Measurements from ENCODE around the gene SMYD3.

DNA sequence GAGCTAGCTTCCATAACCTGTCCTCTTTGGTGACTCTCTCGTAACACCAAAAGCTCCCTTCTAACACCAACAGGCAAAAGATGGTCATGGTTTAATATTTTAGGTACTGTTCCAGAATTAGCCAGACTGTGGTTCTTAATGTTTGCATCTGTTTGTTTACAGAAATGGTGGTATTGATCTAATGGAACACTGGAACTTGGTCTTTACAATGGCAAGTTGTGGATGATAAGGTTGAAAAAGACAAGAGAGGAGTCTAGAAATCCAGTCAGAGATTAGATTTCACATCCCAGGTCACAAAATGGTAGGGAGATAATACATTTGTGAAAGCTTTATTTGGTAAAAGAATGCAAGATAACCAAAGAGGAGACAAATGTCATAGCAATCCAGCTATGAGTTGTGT lies 293.1 kb downstream of the SMYD3 start:
- TF ChIP-seq, protein P1, sequence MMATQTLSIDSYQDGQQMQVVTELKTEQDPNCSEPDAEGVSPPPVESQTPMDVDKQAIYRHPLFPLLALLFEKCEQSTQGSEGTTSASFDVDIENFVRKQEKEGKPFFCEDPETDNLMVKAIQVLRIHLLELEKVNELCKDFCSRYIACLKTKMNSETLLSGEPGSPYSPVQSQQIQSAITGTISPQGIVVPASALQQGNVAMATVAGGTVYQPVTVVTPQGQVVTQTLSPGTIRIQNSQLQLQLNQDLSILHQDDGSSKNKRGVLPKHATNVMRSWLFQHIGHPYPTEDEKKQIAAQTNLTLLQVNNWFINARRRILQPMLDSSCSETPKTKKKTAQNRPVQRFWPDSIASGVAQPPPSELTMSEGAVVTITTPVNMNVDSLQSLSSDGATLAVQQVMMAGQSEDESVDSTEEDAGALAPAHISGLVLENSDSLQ (IDR thresholded peaks at IDR 0.05), result no peak
- TF ChIP-seq SP1 (IDR thresholded peaks at IDR 0.05) (no peak), ARNT (IDR thresholded peaks at IDR 0.05) (no peak), LEF1 (IDR thresholded peaks at IDR 0.05; ENCODE audit: borderline replicate concordance) (no peak), FOXM1 (IDR thresholded peaks at IDR 0.05; ENCODE audit: borderline replicate concordance) (no peak), HDGF (IDR thresholded peaks at IDR 0.05; ENCODE audit: borderline replicate concordance) (no peak), NFRKB (IDR thresholded peaks at IDR 0.05) (no peak), FOXA1 (IDR thresholded peaks at IDR 0.05) (no peak)

Data from HEK293T (cell line).